Upper lobe of left lung (tissue), 6 donors: ENCODE data around the gene PNKP. TPM values are rescaled to one million over a fixed set of nuclear protein-coding genes. Genes with fewer than 3 reads are reported as not detected.

Experiments
- ATAC-seq, 2 donors: fragments of 200-7000 bp; cut with Tn5 transposase; one replicate each; pipeline ENCODE4 v1.9.1; 2022; ENCODE audit warnings: mild to moderate bottlenecking in 2 of 2, moderate library complexity in 2 of 2; ENCODE audit not compliant: low FRiP score in 2 of 2
- DNase-seq, 2 donors: peaks; one replicate each; pipeline ENCODE4 v3.0.0-alpha.2; 2019 to 2020
- H3K27ac ChIP-seq, 4 donors: fragments of 200-600 bp; sonication (generic); one replicate each; pipeline ENCODE4 v1.5.1; 2016 to 2019
- H3K27me3 ChIP-seq, 4 donors: fragments of 200-600 bp; sonication (generic); one replicate each; pipeline ENCODE4 v1.5.1; 2017 to 2019
- H3K36me3 ChIP-seq, 4 donors: fragments of 200-600 bp; sonication (generic); one replicate each; pipeline ENCODE4 v1.5.1; 2016 to 2019
- H3K4me1 ChIP-seq, 4 donors: fragments of 200-600 bp; sonication (generic); one replicate each; pipeline ENCODE4 v1.5.1; 2018 to 2019
- H3K4me3 ChIP-seq, 4 donors: fragments of 200-600 bp; sonication (generic); one replicate each; pipeline ENCODE4 v1.5.1; 2017 to 2019; ENCODE audit warnings: mild to moderate bottlenecking in 2 of 4, moderate library complexity in 1 of 4
- H3K9me3 ChIP-seq, 4 donors: fragments of 200-600 bp; sonication (generic); one replicate each; pipeline ENCODE4 v1.5.1; 2018 to 2019
- CTCF ChIP-seq, 6 experiments: fragments of 450-650 bp in 4 of 6; fragments of 200-600 bp in 2 of 6; sonication (generic) in 2 of 6; IDR thresholded peaks; one replicate each; pipeline ENCODE4 v1.5.1; 2016 to 2019; ENCODE audit warnings: antibody characterized with exemption in 6 of 6
- EP300 ChIP-seq, 4 donors: sonication (generic); formaldehyde crosslinking; IDR thresholded peaks; one replicate each; pipeline ENCODE4 v1.5.1; 2017; ENCODE audit warnings: antibody characterized with exemption in 4 of 4, control low read depth in 2 of 4
- POLR2A ChIP-seq, 4 donors: fragments of 450-650 bp; IDR thresholded peaks; one replicate each; pipeline ENCODE4 v1.5.1; 2016 to 2017; ENCODE audit warnings: antibody characterized with exemption in 4 of 4, mild to moderate bottlenecking in 2 of 4
- POLR2AphosphoS5 ChIP-seq, 2 donors: sonication (generic); formaldehyde crosslinking; IDR thresholded peaks; one replicate each; pipeline ENCODE4 v1.5.1; 2017; ENCODE audit warnings: antibody characterized with exemption in 2 of 2
- WGBS, 2 donors: methylation state at CpG; one replicate each; pipeline ENCODE4 v1.1.5; 2017 to 2018; 5-methylcytosine and 5-hydroxymethylcytosine counted together
- total RNA-seq, 6 donors: library from RNA; depleted of rRNA in 4 of 6; stranded (reverse); fragments of >200 nt in 4 of 6; gene quantifications; one replicate each; pipeline versions ENCODE4 v1.1.0 to v1.2.1, GENCODE V29; 2016 to 2021
- donor health status: DM: no; HTN: no; CAD: no; lungs with moderate emphysema.
- donor health status: DM: no; HTN: yes; CAD: no; lungs with severe emphysema.

Gene PNKP
- total RNA-seq, 6 donors from 2014 or later, result 47.6 to 321 (median 88.6) TPM

- ATAC-seq, result no peak
- peaks cover 12 to 18% (median 17%) of the 10 kb centered on the region in 4 donors for H3K4me1 ChIP-seq
- peaks cover 51 to 59% (median 55%) of the 10 kb centered on the region in 4 donors for H3K36me3 ChIP-seq
- no peaks in the 10 kb centered on the region for H3K27me3 ChIP-seq
- TF ChIP-seq POLR2AphosphoS5 (IDR thresholded peaks at IDR 0.05), result no peak
- no peak for TF ChIP-seq CTCF (IDR thresholded peaks at IDR 0.05)
- no peak for TF ChIP-seq POLR2A (IDR thresholded peaks at IDR 0.05)
- no peak for TF ChIP-seq EP300 (IDR thresholded peaks at IDR 0.05)
- H3K4me3 ChIP-seq, result no peak overlapping the region
- H3K27ac ChIP-seq, result no peak overlapping the region
- WGBS, 2 donors, result 93 to 99% methylated on average over 8 to 10 of the region's 10 CpGs
- H3K9me3 ChIP-seq, result no peaks in the 10 kb centered on the region
- no peak for DNase-seq
These were observed 12.9 kb upstream of the PNKP start for GRCh38 chr19:49880162-49880869.

- no peak for TF ChIP-seq POLR2A (IDR thresholded peaks at IDR 0.05)
- no peak for TF ChIP-seq CTCF (IDR thresholded peaks at IDR 0.05)
- no peak for TF ChIP-seq POLR2AphosphoS5 (IDR thresholded peaks at IDR 0.05)
- TF ChIP-seq EP300 (IDR thresholded peaks at IDR 0.05), result no peak
These were observed 12.0 kb upstream of the PNKP start for GRCh38 chr19:49879243-49879963.

GRCh38 chr19:49878744-49879070 lies 11.3 kb upstream of the PNKP start:
- ATAC-seq, result no peak
- Histone ChIP-seq H3K27ac (peak overlapping the region; percentile 94 to 100 (median 99)), H3K4me1 (peaks cover 17 to 32% (median 25%) of the 10 kb centered on the region in 4 donors), H3K4me3 (peak overlapping the region in 1 of 4 donors; percentile 77), H3K9me3 (no peaks in the 10 kb centered on the region), H3K36me3 (peaks cover 37 to 43% (median 40%) of the 10 kb centered on the region in 4 donors), H3K27me3 (no peaks in the 10 kb centered on the region)
- WGBS, 2 donors, result 79 to 86% methylated on average over 9 of the region's 9 CpGs
- no peak for TF ChIP-seq POLR2A (IDR thresholded peaks at IDR 0.05)
- TF ChIP-seq POLR2AphosphoS5 (IDR thresholded peaks at IDR 0.05), result no peak
- no peak for TF ChIP-seq CTCF (IDR thresholded peaks at IDR 0.05)
- no peak for TF ChIP-seq EP300 (IDR thresholded peaks at IDR 0.05)
- DNase-seq, result no peak

More at GRCh38 chr19:49879243-49879963, 12.0 kb upstream of the PNKP start:
- ATAC-seq, result no peak
- H3K36me3 ChIP-seq, result peaks cover 44 to 50% (median 47%) of the 10 kb centered on the region in 4 donors
- peaks cover 17 to 26% (median 25%) of the 10 kb centered on the region in 4 donors for H3K4me1 ChIP-seq
- H3K27ac ChIP-seq, result peak overlapping the region in 2 of 4 donors; percentile 99
- no peaks in the 10 kb centered on the region for H3K9me3 ChIP-seq
- H3K4me3 ChIP-seq, result no peak overlapping the region
- no peaks in the 10 kb centered on the region for H3K27me3 ChIP-seq
- DNase-seq, result no peak
- WGBS, 2 donors, result 94% methylated on average over 12 of the region's 12 CpGs

GRCh38 chr19:49877879-49878743 lies 10.7 kb upstream of the PNKP start:
- Histone ChIP-seq H3K27me3 (no peaks in the 10 kb centered on the region), H3K27ac (peak overlapping the region; percentile 94 to 100 (median 99)), H3K4me3 (peak overlapping the region; percentile 69 to 90 (median 79)), H3K4me1 (peaks cover 17 to 32% (median 25%) of the 10 kb centered on the region in 4 donors), H3K36me3 (peaks cover 32 to 37% (median 34%) of the 10 kb centered on the region in 4 donors), H3K9me3 (no peaks in the 10 kb centered on the region)
- DNase-seq (peak; percentile 98 to 99), ATAC-seq (peak; percentile 89 to 93)
- TF ChIP-seq POLR2A (IDR thresholded peaks at IDR 0.05) (no peak), EP300 (IDR thresholded peaks at IDR 0.05) (no peak), POLR2AphosphoS5 (IDR thresholded peaks at IDR 0.05) (no peak), CTCF (IDR thresholded peaks at IDR 0.05) (no peak)
- WGBS, 2 donors, result 10 to 11% methylated on average over 23 to 33 of the region's 41 CpGs
